Neural progenitor cell (in vitro differentiated cells): ENCODE data around the gene ASXL3. TPM values are rescaled to one million over a fixed set of nuclear protein-coding genes. Genes with fewer than 3 reads are reported as not detected.

Source experiments
- DNase-seq: peaks from one replicate; pipeline ENCODE4 v3.0.0-alpha.2; 2016; ENCODE audit warnings: low spot score
- H2AFZ ChIP-seq: fragments of 200-600 bp; sonication (generic); replicated peaks from 2 replicates; pipeline ENCODE4 v1.6.1; 2016; ENCODE audit warnings: antibody characterized with exemption
- H3F3A ChIP-seq: fragments of 200-600 bp; sonication (generic); 2 replicates; pipeline ENCODE4 v1.6.1; 2016; ENCODE audit warnings: antibody characterized with exemption, low read depth
- H3K27ac ChIP-seq: fragments of 200-600 bp; sonication (generic); 2 replicates; pipeline ENCODE4 v1.5.1; 2016; ENCODE audit warnings: mild to moderate bottlenecking
- H3K27me3 ChIP-seq: fragments of 200-600 bp; sonication (generic); 2 replicates; pipeline ENCODE4 v1.6.1; 2016; ENCODE audit warnings: mild to moderate bottlenecking, moderate library complexity
- H3K36me3 ChIP-seq: fragments of 200-600 bp; sonication (generic); 2 replicates; pipeline ENCODE4 v1.5.1; 2016
- H3K4me1 ChIP-seq: fragments of 200-600 bp; sonication (generic); 2 replicates; pipeline ENCODE4 v1.6.1; 2016; ENCODE audit warnings: mixed run types
- H3K4me2 ChIP-seq: fragments of 200-600 bp; sonication (generic); 2 replicates; pipeline ENCODE4 v1.6.1; 2016
- H3K4me3 ChIP-seq: fragments of 200-600 bp; sonication (generic); 2 replicates; pipeline ENCODE4 v1.5.1; 2016
- H3K79me2 ChIP-seq: fragments of 200-600 bp; sonication (generic); 2 replicates; pipeline ENCODE4 v1.6.1; 2016; ENCODE audit warnings: low read depth
- H3K9ac ChIP-seq: fragments of 200-600 bp; sonication (generic); 2 replicates; pipeline ENCODE4 v1.6.1; 2016
- H3K9me3 ChIP-seq: fragments of 200-600 bp; sonication (generic); 2 replicates; pipeline ENCODE4 v1.5.1; 2016; ENCODE audit warnings: low read depth
- H4K20me1 ChIP-seq: fragments of 200-600 bp; sonication (generic); 2 replicates; pipeline ENCODE4 v1.6.1; 2016; ENCODE audit warnings: low read depth
- H3K27ac Mint-ChIP-seq: 3 replicates; pipeline ENCODE4 v1.8.0; 2021; ENCODE audit warnings: mixed read lengths
- H3K27me3 Mint-ChIP-seq: 2 replicates; pipeline ENCODE4 v1.8.0; 2022; ENCODE audit warnings: low read depth, mild to moderate bottlenecking, inconsistent platforms, moderate library complexity, mixed read lengths; ENCODE audit not compliant: insufficient read depth
- H3K36me3 Mint-ChIP-seq: 3 replicates; pipeline ENCODE4 v1.8.0; 2021; ENCODE audit warnings: mixed read lengths
- H3K4me1 Mint-ChIP-seq: 3 replicates; pipeline ENCODE4 v1.8.0; 2021; ENCODE audit warnings: mixed read lengths
- H3K4me3 Mint-ChIP-seq: 3 replicates; pipeline ENCODE4 v1.8.0; 2021; ENCODE audit warnings: mild to moderate bottlenecking, moderate library complexity, mixed read lengths
- H3K9me3 Mint-ChIP-seq: 3 replicates; pipeline ENCODE4 v1.8.0; 2020; ENCODE audit warnings: mixed read lengths
- EZH2 ChIP-seq: fragments of 200-600 bp; sonication (generic); IDR thresholded peaks from 2 replicates; pipeline ENCODE4 v1.6.1; 2017; ENCODE audit warnings: antibody characterized with exemption, mild to moderate bottlenecking, moderate library complexity
- EZH2phosphoT487 ChIP-seq: fragments of 200-600 bp; sonication (generic); IDR thresholded peaks from 2 replicates; pipeline ENCODE4 v1.6.1; 2017; ENCODE audit warnings: antibody characterized with exemption
- total RNA-seq: library from RNA; depleted of rRNA; stranded (reverse); fragments of >200 nt; gene quantifications from 2 replicates; pipeline ENCODE4 v1.2.3, GENCODE V29; 2015; ENCODE audit warnings: low replicate concordance
- TF ChIP-seq, protein P1 (sequence below): fragments of 200-600 bp; sonication (generic); IDR thresholded peaks from 2 replicates; pipeline ENCODE4 v1.5.1; 2017; ENCODE audit warnings: antibody characterized with exemption, mild to moderate bottlenecking

Gene ASXL3
- total RNA-seq, 1 donor from 2014 or later, result 5.1 TPM

DNA sequence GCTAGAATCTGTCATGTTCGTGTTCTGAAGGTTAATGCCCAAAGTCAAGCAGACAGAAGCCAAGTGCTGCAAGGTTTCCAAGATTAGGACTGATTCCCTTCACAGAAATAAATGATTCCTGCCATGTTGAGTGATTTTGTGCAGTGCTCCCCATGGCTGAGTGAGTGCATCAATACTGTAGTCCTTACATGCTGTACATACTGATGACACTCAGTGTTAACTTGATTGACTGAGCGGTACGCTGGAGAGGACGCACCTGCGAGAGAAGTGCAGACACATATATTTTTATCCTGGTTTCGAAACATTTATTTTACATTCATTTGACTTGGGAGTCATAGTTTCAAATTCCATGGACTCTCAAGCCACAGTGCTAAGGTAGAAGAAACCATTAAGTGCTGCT is 92.0 kb downstream of the ASXL3 start:
- H3K4me1 Mint-ChIP-seq, result peaks cover 30% of the 10 kb centered on the region
- no peaks in the 10 kb centered on the region for H3K79me2 ChIP-seq

DNA sequence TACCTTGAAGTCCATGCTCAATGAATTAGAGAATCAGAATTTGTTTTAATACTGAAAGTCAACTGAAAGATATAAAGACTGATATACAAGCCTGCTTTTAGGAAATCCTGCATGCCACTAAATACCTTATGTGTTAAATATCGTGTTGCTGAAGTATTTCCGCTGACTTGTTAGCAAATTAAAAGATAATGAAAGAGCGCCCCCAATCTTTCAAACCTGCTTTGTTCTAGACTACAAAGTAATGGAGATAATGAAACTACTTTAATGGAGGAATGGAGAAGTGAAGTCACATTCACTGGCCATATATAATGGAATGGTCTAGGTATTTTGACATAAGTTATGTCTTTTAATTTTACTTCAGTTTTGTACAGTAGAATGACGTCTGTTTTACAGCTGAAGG is 95.7 kb downstream of the ASXL3 start:
- H3K36me3 ChIP-seq, result no peaks in the 10 kb centered on the region
- no peak overlapping the region for H3K4me2 ChIP-seq
- no peak for TF ChIP-seq EZH2
- no peak for TF ChIP-seq EZH2phosphoT487
- TF ChIP-seq, protein P1, sequence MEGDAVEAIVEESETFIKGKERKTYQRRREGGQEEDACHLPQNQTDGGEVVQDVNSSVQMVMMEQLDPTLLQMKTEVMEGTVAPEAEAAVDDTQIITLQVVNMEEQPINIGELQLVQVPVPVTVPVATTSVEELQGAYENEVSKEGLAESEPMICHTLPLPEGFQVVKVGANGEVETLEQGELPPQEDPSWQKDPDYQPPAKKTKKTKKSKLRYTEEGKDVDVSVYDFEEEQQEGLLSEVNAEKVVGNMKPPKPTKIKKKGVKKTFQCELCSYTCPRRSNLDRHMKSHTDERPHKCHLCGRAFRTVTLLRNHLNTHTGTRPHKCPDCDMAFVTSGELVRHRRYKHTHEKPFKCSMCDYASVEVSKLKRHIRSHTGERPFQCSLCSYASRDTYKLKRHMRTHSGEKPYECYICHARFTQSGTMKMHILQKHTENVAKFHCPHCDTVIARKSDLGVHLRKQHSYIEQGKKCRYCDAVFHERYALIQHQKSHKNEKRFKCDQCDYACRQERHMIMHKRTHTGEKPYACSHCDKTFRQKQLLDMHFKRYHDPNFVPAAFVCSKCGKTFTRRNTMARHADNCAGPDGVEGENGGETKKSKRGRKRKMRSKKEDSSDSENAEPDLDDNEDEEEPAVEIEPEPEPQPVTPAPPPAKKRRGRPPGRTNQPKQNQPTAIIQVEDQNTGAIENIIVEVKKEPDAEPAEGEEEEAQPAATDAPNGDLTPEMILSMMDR, result peak; percentile 41
- Mint-ChIP-seq H3K27ac (no peak overlapping the region), H3K4me1 (peaks cover 30% of the 10 kb centered on the region), H3K9me3 (peaks cover 2% of the 10 kb centered on the region), H3K36me3 (peaks cover 23% of the 10 kb centered on the region), H3K4me3 (no peak overlapping the region), H3K27me3 (no peaks in the 10 kb centered on the region)
- no peaks in the 10 kb centered on the region for H3F3A ChIP-seq
- no peak overlapping the region for H3K27ac ChIP-seq
- H3K4me1 ChIP-seq, result peaks cover 11% of the 10 kb centered on the region
- H3K27me3 ChIP-seq, result no peaks in the 10 kb centered on the region
- peak; percentile 19 for DNase-seq
- H3K9ac ChIP-seq, result no peak overlapping the region
- no peaks in the 10 kb centered on the region for H3K79me2 ChIP-seq
- H2AFZ ChIP-seq, result no peak overlapping the region
- H4K20me1 ChIP-seq, result no peaks in the 10 kb centered on the region
- H3K9me3 ChIP-seq, result no peaks in the 10 kb centered on the region
- no peak overlapping the region for H3K4me3 ChIP-seq

More for the DNA sequence above, 92.0 kb downstream of the ASXL3 start:
- no peak for DNase-seq
- Histone ChIP-seq H3K9me3 (no peaks in the 10 kb centered on the region), H3K9ac (no peak overlapping the region), H3K27ac (no peak overlapping the region), H3F3A (no peaks in the 10 kb centered on the region), H2AFZ (no peak overlapping the region), H3K4me2 (no peak overlapping the region), H3K4me3 (no peak overlapping the region), H3K27me3 (no peaks in the 10 kb centered on the region), H3K36me3 (no peaks in the 10 kb centered on the region), H3K4me1 (peaks cover 11% of the 10 kb centered on the region), H4K20me1 (no peaks in the 10 kb centered on the region)
- TF ChIP-seq EZH2phosphoT487 (no peak), EZH2 (no peak)
- TF ChIP-seq, protein P1, result no peak
- no peak overlapping the region for H3K27ac Mint-ChIP-seq
- H3K36me3 Mint-ChIP-seq, result peaks cover 10% of the 10 kb centered on the region
- no peaks in the 10 kb centered on the region for H3K9me3 Mint-ChIP-seq
- H3K4me3 Mint-ChIP-seq, result no peak overlapping the region
- H3K27me3 Mint-ChIP-seq, result no peaks in the 10 kb centered on the region

DNA sequence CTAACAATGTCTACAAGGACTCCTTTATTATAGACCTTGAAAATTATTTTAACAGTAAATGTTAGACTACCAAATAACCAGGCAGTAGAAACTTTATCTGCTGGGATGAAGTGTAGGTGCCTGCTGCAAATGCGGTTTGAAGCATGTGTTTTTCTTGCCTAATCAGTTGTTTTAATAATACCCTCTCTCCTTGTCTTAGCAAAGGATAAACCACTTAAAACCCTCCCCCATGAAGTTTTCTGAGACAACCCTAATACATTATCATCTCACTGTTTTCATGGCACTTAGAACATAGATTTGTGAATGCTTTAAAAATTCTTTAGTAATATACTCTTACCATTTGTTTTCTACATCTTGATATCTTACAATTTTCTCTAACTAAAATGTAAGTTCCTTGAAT is 98.6 kb downstream of the ASXL3 start:
- H3K27me3 ChIP-seq, result no peaks in the 10 kb centered on the region
- Mint-ChIP-seq H3K4me3 (no peak overlapping the region), H3K27me3 (no peaks in the 10 kb centered on the region), H3K36me3 (peaks cover 25% of the 10 kb centered on the region), H3K9me3 (peaks cover 2% of the 10 kb centered on the region), H3K4me1 (peaks cover 13% of the 10 kb centered on the region), H3K27ac (no peak overlapping the region)
- no peak overlapping the region for H3K9ac ChIP-seq
- no peak overlapping the region for H2AFZ ChIP-seq
- no peak overlapping the region for H3K4me3 ChIP-seq
- H3K36me3 ChIP-seq, result no peaks in the 10 kb centered on the region
- no peaks in the 10 kb centered on the region for H3F3A ChIP-seq
- peaks cover 2% of the 10 kb centered on the region for H3K4me1 ChIP-seq
- no peaks in the 10 kb centered on the region for H3K9me3 ChIP-seq
- H4K20me1 ChIP-seq, result no peaks in the 10 kb centered on the region
- H3K27ac ChIP-seq, result no peak overlapping the region
- TF ChIP-seq, protein P1, result no peak
- TF ChIP-seq EZH2phosphoT487 (no peak), EZH2 (no peak)
- no peak for DNase-seq
- H3K79me2 ChIP-seq, result no peaks in the 10 kb centered on the region
- no peak overlapping the region for H3K4me2 ChIP-seq

DNA sequence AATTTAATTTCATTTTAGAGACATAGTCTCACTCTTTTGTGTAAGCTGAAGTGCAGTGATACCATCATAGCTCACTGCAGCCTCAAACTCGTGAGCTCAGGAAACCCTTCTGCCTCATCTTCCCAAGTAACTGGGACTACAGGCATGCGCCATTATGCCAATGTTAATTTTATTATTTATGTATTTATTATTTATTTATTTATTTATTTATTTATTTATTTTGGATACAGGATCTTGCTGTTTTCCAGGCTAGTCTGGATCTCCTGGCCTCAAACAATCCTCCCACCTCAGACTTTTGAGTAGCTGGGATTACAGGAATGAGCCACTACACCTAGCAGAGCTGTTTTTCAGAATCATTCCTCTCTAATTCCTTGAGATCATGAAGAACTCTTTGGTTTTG is 99.9 kb downstream of the ASXL3 start:
- TF ChIP-seq EZH2 (no peak), EZH2phosphoT487 (no peak)
- TF ChIP-seq, protein P1, result no peak
- no peak overlapping the region for H3K4me3 Mint-ChIP-seq
- H3F3A ChIP-seq, result no peaks in the 10 kb centered on the region
- H3K27ac Mint-ChIP-seq, result no peak overlapping the region
- H3K4me1 Mint-ChIP-seq, result peaks cover 5% of the 10 kb centered on the region
- no peaks in the 10 kb centered on the region for H3K36me3 ChIP-seq
- H3K27ac ChIP-seq, result no peak overlapping the region
- no peak overlapping the region for H3K4me3 ChIP-seq
- H3K4me1 ChIP-seq, result no peaks in the 10 kb centered on the region
- no peak overlapping the region for H3K4me2 ChIP-seq
- peaks cover 2% of the 10 kb centered on the region for H3K27me3 Mint-ChIP-seq
- H3K36me3 Mint-ChIP-seq, result peaks cover 25% of the 10 kb centered on the region
- H3K9me3 ChIP-seq, result no peaks in the 10 kb centered on the region
- DNase-seq, result no peak
- H4K20me1 ChIP-seq, result no peaks in the 10 kb centered on the region
- H2AFZ ChIP-seq, result no peak overlapping the region
- no peaks in the 10 kb centered on the region for H3K27me3 ChIP-seq
- no peaks in the 10 kb centered on the region for H3K79me2 ChIP-seq
- peaks cover 2% of the 10 kb centered on the region for H3K9me3 Mint-ChIP-seq
- no peak overlapping the region for H3K9ac ChIP-seq
